ENCODE data around the gene ITGA6. TPM values are rescaled to one million over a fixed set of nuclear protein-coding genes. Genes with fewer than 3 reads are reported as not detected.

The ITGA6 gene
- total RNA-seq, 1 donor from 2014 or later: 71.6 TPM

GRCh38 chr2:172439911-172440310, 12.5 kb downstream of the ITGA6 start:
- DNase-seq (ENCODE audit: low spot score): no peak

- DNase-seq (ENCODE audit: low spot score): no peak
Measured at GRCh38 chr2:172440795-172441194, 13.4 kb downstream of the ITGA6 start.

DNA sequence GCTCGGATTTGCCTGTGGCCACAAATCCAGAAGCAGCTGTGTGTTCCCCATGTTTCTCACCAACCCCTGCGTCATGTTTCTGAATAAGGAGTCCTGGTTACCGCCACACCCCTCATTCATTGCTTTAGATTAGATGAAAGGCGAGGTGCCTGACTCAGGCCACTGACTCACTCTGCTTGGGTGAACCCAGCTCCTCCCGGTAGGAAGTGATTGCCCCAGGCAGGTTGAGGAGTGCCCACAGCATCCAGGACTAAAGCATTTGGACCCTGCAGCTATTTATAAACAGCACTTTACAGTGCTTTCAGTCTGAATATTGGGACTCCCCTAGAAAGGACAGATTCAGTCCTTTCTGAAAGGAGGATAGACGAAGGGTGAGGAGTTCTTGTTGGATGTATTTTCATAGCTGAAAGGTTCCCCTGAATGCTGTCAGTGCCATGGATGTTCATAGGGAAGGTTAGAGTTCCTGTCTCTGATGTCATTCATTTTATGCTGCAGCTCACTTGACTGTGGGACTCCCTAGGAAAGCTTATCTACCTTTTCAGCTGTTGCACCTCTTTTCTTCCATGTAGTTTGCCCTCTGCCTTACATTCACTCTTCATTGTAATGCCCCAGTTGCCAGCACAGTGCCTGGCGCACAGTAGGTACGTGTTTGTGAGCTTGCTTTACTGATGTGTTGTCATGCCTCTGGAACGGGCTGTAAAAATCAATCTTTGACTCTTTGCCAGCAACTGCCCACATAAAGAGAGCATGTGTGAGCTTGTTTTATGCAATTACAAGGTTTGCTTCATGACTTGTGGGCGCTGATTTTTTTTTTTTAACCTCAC, 14.9 kb downstream of the ITGA6 start:
- DNase-seq (ENCODE audit: low spot score): no peak

DNA sequence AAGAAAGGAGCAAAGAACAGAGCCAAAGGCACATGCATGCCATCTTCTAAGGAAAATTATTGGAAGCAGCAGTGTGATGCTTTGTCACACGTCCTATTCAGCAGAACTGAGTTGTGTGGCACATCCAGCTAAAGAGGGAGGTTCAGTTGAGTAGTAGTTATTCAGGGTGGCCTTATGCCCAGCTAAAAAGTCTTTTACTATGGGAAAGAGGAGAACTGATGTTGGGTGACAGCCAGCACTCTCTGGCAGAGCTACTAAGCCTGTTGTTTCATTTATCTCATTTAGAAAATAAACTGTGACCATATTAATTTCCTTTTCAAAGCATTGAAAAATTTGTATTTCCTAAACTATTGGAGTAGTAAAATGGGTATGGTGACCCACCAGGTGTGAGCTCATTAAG, 18.5 kb downstream of the ITGA6 start:
- no peak for DNase-seq (ENCODE audit: low spot score)

GRCh38 chr2:172446474-172447063, 19.2 kb downstream of the ITGA6 start:
- DNase-seq (ENCODE audit: low spot score): no peak

DNA sequence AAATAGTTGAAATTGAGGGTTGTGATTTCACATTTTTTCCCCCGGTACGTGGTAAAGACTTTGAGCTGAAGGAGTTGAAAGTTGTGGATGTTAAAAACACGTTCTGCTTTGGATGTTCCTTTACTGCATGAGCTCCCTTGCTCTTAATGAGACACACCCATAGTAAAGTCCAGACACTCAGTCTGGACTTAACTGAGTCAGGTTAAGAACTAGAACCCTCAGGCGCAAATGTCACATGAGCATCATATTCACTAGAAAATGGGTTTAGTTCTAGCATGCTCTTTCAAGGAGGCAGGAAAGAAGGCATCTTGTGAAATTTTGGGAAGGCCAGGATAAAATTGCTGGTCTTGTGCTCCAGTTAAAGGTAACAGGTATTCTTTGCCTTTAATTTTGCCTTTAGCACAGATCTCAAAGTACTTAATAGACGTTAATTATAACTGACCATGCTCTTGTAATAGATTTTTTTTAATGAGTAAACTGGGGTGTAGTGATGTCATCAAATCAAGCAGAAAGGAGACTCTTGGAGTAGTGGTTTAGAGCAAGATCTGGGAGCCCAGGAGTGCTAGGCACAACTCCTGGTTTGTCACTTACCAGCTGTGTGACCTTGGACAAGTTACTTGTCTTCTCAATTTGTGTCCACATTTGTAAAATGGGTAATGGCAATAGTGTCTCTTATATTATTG, 20.6 kb downstream of the ITGA6 start:
- DNase-seq (ENCODE audit: low spot score): no peak

GRCh38 chr2:172448544-172449267, 21.3 kb downstream of the ITGA6 start:
- DNase-seq (ENCODE audit: low spot score): no peak

GRCh38 chr2:172449911-172450550, 22.6 kb downstream of the ITGA6 start:
- DNase-seq (ENCODE audit: low spot score): no peak

- no peak for DNase-seq (ENCODE audit: low spot score)
Measured at GRCh38 chr2:172451923-172452322, 24.5 kb downstream of the ITGA6 start.

GRCh38 chr2:172452845-172453244, 25.5 kb downstream of the ITGA6 start:
- no peak for DNase-seq (ENCODE audit: low spot score)

DNA sequence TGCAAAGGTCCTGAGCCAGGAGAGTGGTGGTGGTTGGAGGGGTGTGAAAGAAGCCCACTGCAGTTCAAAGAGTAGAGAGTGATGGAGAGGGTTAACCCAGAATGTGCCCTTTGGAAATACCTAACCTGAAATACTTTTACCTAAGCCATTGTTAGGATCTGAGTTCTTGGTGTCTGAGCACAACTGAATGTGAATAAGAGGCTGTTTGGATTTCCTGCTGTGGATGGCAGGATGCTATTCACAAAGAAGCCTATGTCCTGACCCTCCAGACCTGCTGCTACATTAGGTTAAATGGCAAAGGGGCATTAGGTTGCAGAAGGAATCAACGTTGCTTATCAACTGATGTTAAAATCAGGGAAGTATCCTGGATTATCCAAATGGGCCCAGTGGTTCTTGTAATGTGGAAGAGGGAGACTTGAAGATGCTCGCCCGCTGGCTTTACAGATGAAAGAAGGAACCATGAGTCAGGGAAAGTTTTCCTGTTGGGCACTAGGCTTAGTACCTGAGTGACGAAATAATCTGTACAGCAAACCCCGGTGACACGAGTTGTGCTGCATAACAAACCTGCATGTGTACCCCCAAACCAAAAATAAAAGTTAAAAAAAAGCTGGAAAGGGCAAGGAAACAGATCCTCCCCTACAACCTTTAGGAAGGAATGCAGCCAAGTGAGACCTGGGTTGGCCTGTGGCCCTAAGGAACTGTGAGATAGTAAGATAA, 27.2 kb downstream of the ITGA6 start:
- no peak for DNase-seq (ENCODE audit: low spot score)

- DNase-seq (ENCODE audit: low spot score): no peak
Measured at GRCh38 chr2:172455121-172455515, 27.7 kb downstream of the ITGA6 start.

GRCh38 chr2:172456002-172456401, 28.6 kb downstream of the ITGA6 start:
- DNase-seq (ENCODE audit: low spot score): no peak

GRCh38 chr2:172457536-172457935, 30.1 kb downstream of the ITGA6 start:
- no peak for DNase-seq (ENCODE audit: low spot score)

DNA sequence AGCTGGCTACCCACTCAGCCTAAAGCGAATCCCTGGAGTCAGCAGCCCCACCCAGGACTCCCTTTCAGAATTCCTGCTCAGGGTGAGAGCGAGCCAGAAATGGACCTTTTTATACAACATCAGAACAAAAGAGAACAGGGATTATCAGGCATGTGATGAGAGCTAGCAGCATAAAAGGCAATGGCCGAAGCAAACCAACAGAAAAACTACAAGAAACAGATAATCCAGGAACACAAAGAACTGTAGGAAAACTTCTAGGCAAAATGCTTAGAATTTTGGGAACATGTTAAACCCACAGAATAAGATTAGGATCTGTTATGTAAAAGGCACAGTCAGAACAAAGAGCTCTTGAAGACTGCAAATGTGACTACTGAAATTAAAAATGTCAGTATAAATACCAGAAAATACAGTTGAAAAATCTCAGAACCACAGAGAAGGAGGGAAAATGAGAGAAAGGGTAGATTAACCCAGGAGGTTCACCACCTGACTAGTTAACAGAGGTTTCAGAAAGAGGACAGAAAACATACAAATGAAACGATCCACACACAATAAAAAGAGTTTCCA, 31.3 kb downstream of the ITGA6 start:
- DNase-seq (ENCODE audit: low spot score): no peak

- DNase-seq (ENCODE audit: low spot score): no peak
Measured at GRCh38 chr2:172460780-172461201, 33.4 kb downstream of the ITGA6 start.

- DNase-seq (ENCODE audit: low spot score): no peak
Measured at GRCh38 chr2:172461591-172462372, 34.4 kb downstream of the ITGA6 start.

DNA sequence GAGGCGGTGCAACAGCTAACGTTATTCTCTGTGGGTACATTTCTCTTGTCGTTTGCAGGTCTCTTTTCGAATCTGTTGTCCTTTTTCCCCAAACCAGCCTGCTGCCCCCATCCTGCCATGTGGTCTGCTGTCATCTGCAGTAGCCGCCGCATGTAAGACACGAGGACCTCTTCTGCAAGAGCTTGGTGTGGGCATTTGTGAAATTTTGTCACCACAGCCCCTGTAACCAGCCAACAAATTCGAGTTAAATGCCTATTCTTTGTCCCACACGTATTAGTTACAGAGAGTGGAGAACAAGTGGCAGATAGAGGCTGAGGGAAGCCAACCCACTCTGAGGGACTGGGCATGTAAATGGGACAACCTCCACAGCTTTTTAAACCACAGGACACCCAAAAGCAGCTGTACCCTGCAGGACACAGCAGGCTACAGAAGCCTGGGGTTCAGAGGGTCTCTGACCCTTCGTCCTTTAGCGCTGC, 35.0 kb downstream of the ITGA6 start:
- no peak for DNase-seq (ENCODE audit: low spot score)

DNA sequence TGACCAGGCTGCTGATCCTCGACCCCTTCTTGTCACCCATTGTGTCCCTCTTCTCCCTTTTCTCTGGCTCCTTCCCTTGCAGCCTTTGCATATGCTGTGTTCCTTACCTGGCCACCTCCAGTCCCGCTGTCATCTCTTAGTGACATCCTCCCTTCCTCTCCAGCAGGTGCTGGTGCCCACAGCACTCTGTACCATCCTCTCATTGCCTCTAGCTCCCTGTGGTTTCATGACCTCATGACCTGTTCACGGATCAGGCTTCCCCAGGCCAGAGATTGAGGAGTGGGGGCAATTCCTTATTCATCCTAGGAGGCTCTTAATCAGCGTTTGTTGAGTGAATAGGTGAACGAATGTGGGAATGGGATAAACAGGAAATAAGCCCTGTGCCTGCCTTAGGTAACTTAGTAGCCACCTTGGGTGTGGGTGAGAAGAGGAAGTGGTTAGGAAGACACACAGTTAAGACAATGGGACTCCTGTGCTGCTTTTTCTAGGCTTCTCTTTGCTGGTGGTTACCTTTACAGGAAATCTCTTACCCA, 35.5 kb downstream of the ITGA6 start:
- DNase-seq (ENCODE audit: low spot score): no peak
